ENCODE measurements around the gene ZNF835.
"Not testable (repeated sequence)": the region's sequence is repeated elsewhere in the genome, so short reads cannot be mapped to it uniquely, and the experiment has no call there.

ZNF835 gene

DNA sequence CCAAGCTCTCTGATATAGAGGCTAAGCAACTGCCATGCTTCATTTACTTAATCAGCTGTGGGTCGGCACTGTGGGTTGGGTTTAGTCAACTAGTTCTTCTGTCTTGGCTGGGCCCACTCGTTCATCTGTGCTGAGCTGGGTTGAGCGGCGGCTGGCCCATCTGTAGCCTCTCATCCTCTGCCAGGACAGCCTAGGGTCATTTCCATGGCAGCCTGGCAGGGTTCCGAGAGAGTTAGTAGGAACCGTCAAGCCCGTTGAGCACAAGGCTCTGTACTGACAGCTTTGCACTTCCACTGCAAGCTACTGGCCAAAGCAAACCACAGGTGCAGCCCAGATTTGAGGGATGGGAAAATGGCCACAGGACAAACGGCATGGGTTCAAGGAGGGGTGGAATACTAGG lies 6.6 kb upstream of the ZNF835 start:
- H3K27ac ChIP-seq (ENCODE audit: low read depth, low read length), result no peak overlapping the region
- no peaks in the 10 kb centered on the region for H4K20me1 ChIP-seq (ENCODE audit: low read depth, low read length)
- no peak overlapping the region for H2AFZ ChIP-seq (ENCODE audit: low read depth, low read length, severe bottlenecking)
- H3K36me3 ChIP-seq (ENCODE audit: low read length), result no peaks in the 10 kb centered on the region
- no peak for TF ChIP-seq CTCF (IDR thresholded peaks at IDR 0.05; ENCODE audit: insufficient read depth, low read length, poor library complexity, severe bottlenecking)
- TF ChIP-seq EZH2phosphoT487 (conservative IDR thresholded peaks at IDR 0.05; ENCODE audit: low read length), result no peak
- H3K9me3 ChIP-seq (ENCODE audit: insufficient read depth, low read length), result no peaks in the 10 kb centered on the region
- H3K9me2 ChIP-seq (replicated peaks; ENCODE audit: insufficient read depth, low read length), result no peaks in the 10 kb centered on the region
- H3K9ac ChIP-seq (ENCODE audit: low read length), result no peak overlapping the region
- H3K79me2 ChIP-seq (ENCODE audit: insufficient read depth, low read length), result no peaks in the 10 kb centered on the region
- no peaks in the 10 kb centered on the region for H3F3A ChIP-seq (ENCODE audit: insufficient read depth)
- H3K4me3 ChIP-seq (ENCODE audit: insufficient read depth, low read length, poor library complexity, severe bottlenecking), result no peak overlapping the region
- H3K4me2 ChIP-seq (ENCODE audit: low read depth, low read length, poor library complexity, severe bottlenecking), result no peak overlapping the region
- H3K27me3 ChIP-seq (ENCODE audit: low read length), result no peaks in the 10 kb centered on the region

DNA sequence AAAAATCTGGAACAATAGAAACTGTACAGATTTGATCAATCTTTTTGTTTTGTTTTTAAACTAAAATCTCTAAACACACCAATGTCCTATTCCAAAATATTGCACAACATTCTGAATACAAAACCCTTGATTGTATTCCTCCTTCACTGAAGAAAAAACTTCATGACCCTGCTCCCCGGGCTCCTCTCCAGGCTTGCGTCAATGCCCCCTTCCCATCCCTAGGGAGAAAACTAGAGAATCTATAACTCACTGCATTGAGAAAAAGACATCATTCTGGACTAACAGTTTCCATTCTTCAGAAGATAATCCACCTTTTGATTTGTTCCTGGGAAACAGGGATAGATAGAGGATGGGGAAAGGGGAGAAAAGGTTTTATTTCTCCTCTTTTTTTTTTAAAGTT lies 1.1 kb upstream of the ZNF835 start:
- H3F3A ChIP-seq (ENCODE audit: insufficient read depth); H3K27me3 ChIP-seq (ENCODE audit: low read length); H3K9me2 ChIP-seq (replicated peaks; ENCODE audit: insufficient read depth, low read length); H3K9ac ChIP-seq (ENCODE audit: low read length); H2AFZ ChIP-seq (ENCODE audit: low read depth, low read length, severe bottlenecking); H3K4me3 ChIP-seq (ENCODE audit: insufficient read depth, low read length, poor library complexity, severe bottlenecking); H3K27ac ChIP-seq (ENCODE audit: low read depth, low read length); H4K20me1 ChIP-seq (ENCODE audit: low read depth, low read length); H3K36me3 ChIP-seq (ENCODE audit: low read length); H3K4me2 ChIP-seq (ENCODE audit: low read depth, low read length, poor library complexity, severe bottlenecking); H3K9me3 ChIP-seq (ENCODE audit: insufficient read depth, low read length); H3K79me2 ChIP-seq (ENCODE audit: insufficient read depth, low read length): not testable (repeated sequence)

DNA sequence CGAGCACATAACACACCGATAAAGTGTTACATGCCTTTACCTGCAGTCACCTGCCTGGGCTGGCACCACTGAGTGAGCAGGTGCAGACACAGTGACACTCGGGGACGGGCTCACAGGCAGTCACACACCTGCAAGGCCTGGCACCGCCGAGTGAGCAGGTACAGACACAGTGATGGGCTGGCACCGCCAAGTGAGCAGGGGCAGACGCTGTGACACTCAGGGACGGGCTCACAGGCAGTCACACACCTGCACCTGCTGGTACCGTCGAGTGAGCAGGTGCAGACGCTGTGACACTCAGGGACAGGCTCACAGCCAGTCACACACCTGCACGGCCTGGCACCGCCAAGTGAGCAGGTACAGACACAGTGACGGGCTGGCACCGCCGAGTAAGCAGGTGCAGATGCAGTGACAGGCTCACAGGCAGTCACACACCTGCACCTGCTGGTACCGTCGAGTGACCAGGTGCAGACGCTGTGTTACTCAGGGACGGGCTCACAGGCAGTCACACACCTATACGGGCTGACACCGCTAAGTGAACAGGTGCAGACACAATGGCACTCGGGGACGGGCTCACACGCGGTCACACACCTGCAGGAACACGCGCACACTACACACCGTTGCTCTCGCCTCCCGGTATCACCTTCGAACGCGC lies 470 bp downstream of the ZNF835 start:
- Histone ChIP-seq H3K27me3 (ENCODE audit: low read length) (no peaks in the 10 kb centered on the region), H2AFZ (ENCODE audit: low read depth, low read length, severe bottlenecking) (no peak overlapping the region), H3K9me2 (replicated peaks; ENCODE audit: insufficient read depth, low read length) (no peaks in the 10 kb centered on the region), H3K9ac (ENCODE audit: low read length) (no peak overlapping the region), H3K79me2 (ENCODE audit: insufficient read depth, low read length) (no peaks in the 10 kb centered on the region), H3F3A (ENCODE audit: insufficient read depth) (no peaks in the 10 kb centered on the region), H3K9me3 (ENCODE audit: insufficient read depth, low read length) (no peaks in the 10 kb centered on the region), H3K27ac (ENCODE audit: low read depth, low read length) (no peak overlapping the region), H3K4me3 (ENCODE audit: insufficient read depth, low read length, poor library complexity, severe bottlenecking) (no peak overlapping the region), H3K36me3 (ENCODE audit: low read length) (no peaks in the 10 kb centered on the region), H3K4me2 (ENCODE audit: low read depth, low read length, poor library complexity, severe bottlenecking) (no peak overlapping the region), H4K20me1 (ENCODE audit: low read depth, low read length) (no peaks in the 10 kb centered on the region)
- TF ChIP-seq CTCF (IDR thresholded peaks at IDR 0.05; ENCODE audit: insufficient read depth, low read length, poor library complexity, severe bottlenecking) (no peak), EZH2phosphoT487 (conservative IDR thresholded peaks at IDR 0.05; ENCODE audit: low read length) (no peak)

DNA sequence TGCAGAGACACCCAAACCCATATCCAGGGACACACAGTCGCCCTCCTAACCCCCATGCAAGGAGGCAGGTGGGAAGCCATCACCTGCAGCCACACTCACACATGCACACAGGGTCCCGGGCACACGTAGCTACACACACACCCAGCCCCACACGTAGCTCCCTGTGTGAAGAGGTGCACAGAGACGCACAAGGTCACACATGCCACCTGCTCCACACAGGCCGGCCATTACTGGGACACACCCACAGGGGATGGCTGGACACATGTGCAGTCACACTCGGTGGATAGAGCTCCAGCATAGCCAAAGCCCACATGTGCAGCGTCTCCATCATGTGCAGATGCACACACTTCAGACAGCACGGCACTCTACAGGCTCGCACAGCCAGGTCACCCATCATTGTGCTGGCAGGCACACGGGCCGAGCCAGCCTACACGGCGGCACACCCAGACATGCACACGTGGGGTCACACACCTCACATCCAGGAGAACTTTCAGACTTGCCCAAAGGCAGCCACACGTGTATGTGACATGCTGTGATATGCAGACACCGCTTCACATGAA lies 1.1 kb downstream of the ZNF835 start:
- Histone ChIP-seq H4K20me1 (ENCODE audit: low read depth, low read length) (no peaks in the 10 kb centered on the region), H3K4me3 (ENCODE audit: insufficient read depth, low read length, poor library complexity, severe bottlenecking) (no peak overlapping the region), H3K4me2 (ENCODE audit: low read depth, low read length, poor library complexity, severe bottlenecking) (no peak overlapping the region), H3F3A (ENCODE audit: insufficient read depth) (no peaks in the 10 kb centered on the region), H3K9me2 (replicated peaks; ENCODE audit: insufficient read depth, low read length) (no peaks in the 10 kb centered on the region), H3K9ac (ENCODE audit: low read length) (no peak overlapping the region), H3K36me3 (ENCODE audit: low read length) (no peaks in the 10 kb centered on the region), H3K79me2 (ENCODE audit: insufficient read depth, low read length) (no peaks in the 10 kb centered on the region), H3K9me3 (ENCODE audit: insufficient read depth, low read length) (no peaks in the 10 kb centered on the region), H3K27ac (ENCODE audit: low read depth, low read length) (no peak overlapping the region), H2AFZ (ENCODE audit: low read depth, low read length, severe bottlenecking) (no peak overlapping the region), H3K27me3 (ENCODE audit: low read length) (no peaks in the 10 kb centered on the region)
- TF ChIP-seq EZH2phosphoT487 (conservative IDR thresholded peaks at IDR 0.05; ENCODE audit: low read length), result no peak
- TF ChIP-seq CTCF (IDR thresholded peaks at IDR 0.05; ENCODE audit: insufficient read depth, low read length, poor library complexity, severe bottlenecking), result no peak

All from SU-DHL-6 (cell line).